GM19467 (cell line): ENCODE results near the gene CTNS.

ENCODE experiments used
- ATAC-seq: cut with Tn5 transposase; IDR thresholded peaks from one replicate; pipeline ENCODE4 v1.9.1; 2021; ENCODE audit warnings: mild to moderate bottlenecking, moderate library complexity; ENCODE audit not compliant: unreplicated experiment

The CTNS gene

GRCh38 chr17:3636154-3636907 lies at the start of gene CTNS, which contains the start of gene SHPK:
TSS of gene CTNS (plus strand) at chr17:3636760. CDS start at chr17:3640207, 3,447 bp downstream.
TSS of gene SHPK (minus strand) at chr17:3636250. CDS start at chr17:3636219, 31 bp downstream.
- peak; percentile 94 for ATAC-seq

GRCh38 chr17:3589784-3590183 lies 46.8 kb upstream of the CTNS start:
- no peak for ATAC-seq

- ATAC-seq = no peak
These were observed 46.3 kb upstream of the CTNS start for GRCh38 chr17:3590231-3590630.

- no peak for ATAC-seq
These were observed 45.8 kb upstream of the CTNS start for GRCh38 chr17:3590768-3591167.

GRCh38 chr17:3592216-3592860 lies 44.2 kb upstream of the CTNS start:
- ATAC-seq = no peak

- ATAC-seq = no peak
These were observed 43.2 kb upstream of the CTNS start for GRCh38 chr17:3593384-3593783.

- ATAC-seq = no peak
These were observed 42.3 kb upstream of the CTNS start for GRCh38 chr17:3594051-3594800.

- no peak for ATAC-seq
These were observed 41.6 kb upstream of the CTNS start for GRCh38 chr17:3594976-3595375.

GRCh38 chr17:3596804-3597464 lies 39.6 kb upstream of the CTNS start:
- ATAC-seq = no peak

- no peak for ATAC-seq
These were observed 38.5 kb upstream of the CTNS start for GRCh38 chr17:3598078-3598477.

- no peak for ATAC-seq
These were observed 35.9 kb upstream of the CTNS start for GRCh38 chr17:3600529-3601205.

- ATAC-seq = no peak
These were observed 34.1 kb upstream of the CTNS start for GRCh38 chr17:3602499-3602898.

- no peak for ATAC-seq
These were observed 33.3 kb upstream of the CTNS start for GRCh38 chr17:3603119-3603869.

GRCh38 chr17:3603870-3604259 lies 32.7 kb upstream of the CTNS start:
- ATAC-seq = no peak

GRCh38 chr17:3609689-3610088 lies 26.9 kb upstream of the CTNS start:
- no peak for ATAC-seq

- no peak for ATAC-seq
These were observed 26.0 kb upstream of the CTNS start for GRCh38 chr17:3610523-3610922.

GRCh38 chr17:3613124-3613523 lies 23.4 kb upstream of the CTNS start:
- no peak for ATAC-seq

GRCh38 chr17:3615160-3615870 lies 21.2 kb upstream of the CTNS start:
- no peak for ATAC-seq

GRCh38 chr17:3621146-3621720 lies 15.3 kb upstream of the CTNS start:
- no peak for ATAC-seq
